Measurements from ENCODE around the gene SDK2. TPM values are rescaled to one million over a fixed set of nuclear protein-coding genes. Genes with fewer than 3 reads are reported as not detected.
"Not testable (repeated sequence)": the region's sequence is repeated elsewhere in the genome, so short reads cannot be mapped to it uniquely, and the experiment has no call there.

The SDK2 gene
- total and polyA plus RNA-seq, 2 of the 4 experiments (the other 2 are of a cell fraction): under 0.01 to 0.03 TPM

DNA sequence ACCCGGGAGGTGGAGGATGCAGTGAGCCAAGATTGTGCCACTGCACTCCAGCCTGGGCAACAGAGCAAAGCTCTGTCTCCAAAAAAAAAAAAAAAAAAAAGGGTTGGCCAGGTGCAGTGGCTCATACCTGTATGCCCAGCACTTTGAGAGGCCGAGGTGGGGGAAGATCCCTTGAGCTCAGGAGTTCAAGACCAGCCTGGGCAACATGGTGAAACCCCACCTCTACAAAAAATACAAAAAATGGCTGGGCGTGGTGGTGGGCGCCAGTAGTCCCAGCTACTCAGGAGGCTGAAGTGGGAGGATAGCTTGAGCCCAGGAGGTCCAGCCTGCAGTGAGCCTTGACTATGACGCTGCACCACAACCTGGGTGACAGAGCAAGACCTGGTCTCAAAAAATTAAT lies 335.3 kb downstream of the SDK2 start:
- H3K27ac ChIP-seq (ENCODE audit: insufficient read depth, low read length): peak overlapping the region; percentile 99; the same call in 1 of the 2 replicates
- peaks cover 10% of the 10 kb centered on the region for H3K9me1 ChIP-seq (ENCODE audit: insufficient read depth, low read length)
- H2AK5ac ChIP-seq (ENCODE audit: low read depth, low read length); H2AK9ac ChIP-seq (replicated peaks; ENCODE audit: low read depth, low read length, poor library complexity); H3K56ac ChIP-seq (ENCODE audit: extremely low read depth, insufficient read depth, low read length); H2AFZ ChIP-seq (replicated peaks; ENCODE audit: low read length, poor library complexity); H2BK5ac ChIP-seq (ENCODE audit: low read depth, low read length, poor library complexity, severe bottlenecking); H3K27me3 ChIP-seq (ENCODE audit: control insufficient read depth, insufficient read depth, low read length); H3K18ac ChIP-seq (ENCODE audit: low read depth, low read length); H3K36me3 ChIP-seq (ENCODE audit: control insufficient read depth, insufficient read depth, low read length); ATAC-seq (ENCODE audit: low read depth); H4K5ac ChIP-seq (ENCODE audit: low read depth, low read length); H2BK15ac ChIP-seq (ENCODE audit: low read depth, low read length); H3K4me3 ChIP-seq (ENCODE audit: insufficient read depth, low read depth, low read length); H3K9me3 ChIP-seq (ENCODE audit: control insufficient read depth, insufficient read depth, low read length); H2BK20ac ChIP-seq (ENCODE audit: low read depth, low read length); DNase-seq; intact Hi-C loops (cut with micrococcal nuclease); BruUV-seq (replicated peaks); dilution Hi-C loops (cut with HindIII; ENCODE audit: low sequenced_read_pairs, unreplicated experiment): not testable (repeated sequence)
- in situ Hi-C loops (cut with MboI; ENCODE audit: low sequenced_read_pairs): loop anchor here (5.0 kb wide), 1 partner anchor 63 kb away; no protein-coding TSS in a partner anchor
- POLR2A ChIA-PET (ENCODE audit: unreplicated experiment): interaction anchor here (0.6 kb wide), 1 partner anchor 15 kb away, joined by 10 read pairs; no protein-coding TSS in a partner anchor
- 60% methylated on average over 1 of the region's 5 CpGs; no CpG with 5 or more reads in 1 of the 2 experiments for WGBS, 2 experiments (ENCODE audit: extremely low coverage in 2 of 2, insufficient read length in 1 of 2)
- H3K4ac ChIP-seq (ENCODE audit: low read depth, low read length): peak overlapping the region; percentile 39; the same call in 1 of the 2 replicates
- H3K4me2 ChIP-seq (ENCODE audit: low read depth, low read length): peak overlapping the region; percentile 7; the same call in 1 of the 2 replicates
- peak overlapping the region in 1 of 2 experiments; percentile 80; a peak in 2 of 4 replicates for H4K8ac ChIP-seq (ENCODE audit: low read depth in 2 of 2, low read length in 2 of 2)
- peak overlapping the region; percentile 95; the same call in 1 of the 2 replicates for H3K14ac ChIP-seq (replicated peaks; ENCODE audit: low read depth, low read length)
- H3K23ac ChIP-seq (ENCODE audit: low read depth, low read length): peak overlapping the region; percentile 95; the same call in 1 of the 2 replicates
- H4K20me1 ChIP-seq (ENCODE audit: insufficient read depth, low read length): peaks cover 11% of the 10 kb centered on the region
- peak overlapping the region; percentile 99; the same call in 1 of the 2 replicates for H3K9ac ChIP-seq (ENCODE audit: low read depth, low read length)
- H3K4me1 ChIP-seq (ENCODE audit: control insufficient read depth, insufficient read depth, low read length): peaks cover 36% of the 10 kb centered on the region
- H2BK120ac ChIP-seq (ENCODE audit: low read depth, low read length): peak overlapping the region; percentile 87; the same call in 1 of the 2 replicates
- peak overlapping the region; percentile 94; the same call in 1 of the 2 replicates for H4K91ac ChIP-seq (ENCODE audit: insufficient read depth, low read depth, low read length)
- CTCF ChIA-PET: interaction anchor here (0.6 kb wide), 1 partner anchor 62 kb away, joined by 4 read pairs; no protein-coding TSS in a partner anchor
- peaks cover 15 to 48% of the 10 kb centered on the region in 2 experiments for H3K79me1 ChIP-seq (ENCODE audit: low read depth in 1 of 2, low read length in 2 of 2)
